NT2/D1 (cell line): ENCODE measurements around the gene NAV2.

Experiments
- SUZ12 ChIP-seq: IDR thresholded peaks from 2 replicates; pipeline ENCODE4 v1.6.1; 2011; ENCODE audit not compliant: insufficient read length, insufficient read depth; ENCODE audit errors: extremely low read depth
- ZNF274 ChIP-seq: IDR thresholded peaks from 2 replicates; pipeline ENCODE4 v1.6.1; 2011; ENCODE audit warnings: mild to moderate bottlenecking, low read depth, low read length

DNA sequence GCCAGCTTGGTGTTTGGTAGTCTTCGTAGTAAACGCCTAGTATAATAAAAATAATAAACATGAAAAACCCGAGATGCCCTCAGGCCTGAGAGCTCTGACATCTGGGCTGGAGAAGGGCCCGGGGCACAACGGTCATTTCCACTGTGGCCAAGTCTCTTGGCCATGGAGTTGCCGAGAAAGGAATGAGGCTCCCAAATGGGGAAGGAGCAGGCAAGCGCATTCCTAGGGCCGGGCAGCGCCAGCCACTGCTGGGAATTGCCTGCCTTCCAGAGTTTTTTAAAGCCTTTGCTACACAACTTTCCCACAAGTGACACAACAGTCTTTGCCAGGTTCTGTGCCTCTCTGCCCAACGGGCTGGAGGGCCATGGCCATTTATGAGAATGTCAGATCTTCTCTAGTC lies 103.4 kb downstream of the NAV2 start:
- no peak for TF ChIP-seq SUZ12
- TF ChIP-seq ZNF274: no peak
